ENCODE results near the gene KIRREL1.

The KIRREL1 gene

GRCh38 chr1:158014731-158015320 lies 21.4 kb downstream of the KIRREL1 start:
- Histone ChIP-seq H4K20me1 (ENCODE audit: insufficient read depth, low read length) (peaks cover 37% of the 10 kb centered on the region), H3K27ac (ENCODE audit: low read length) (no peak overlapping the region), H3K4me2 (ENCODE audit: insufficient read depth, low read length) (no peak overlapping the region), H3K9ac (ENCODE audit: low read depth, low read length) (no peak overlapping the region), H3K9me3 (ENCODE audit: insufficient read depth, low read length, severe bottlenecking) (no peaks in the 10 kb centered on the region), H3K4me1 (ENCODE audit: insufficient read depth, low read length) (no peaks in the 10 kb centered on the region), H3K36me3 (ENCODE audit: insufficient read depth, low read length) (no peaks in the 10 kb centered on the region), H3K27me3 (ENCODE audit: insufficient read depth, low read length, poor library complexity) (no peaks in the 10 kb centered on the region), H3K79me2 (ENCODE audit: insufficient read depth, low read length) (peaks cover 7% of the 10 kb centered on the region; the same call in 1 of the 2 replicates), H2AFZ (ENCODE audit: low read depth, low read length) (no peak overlapping the region), H3K4me3 (ENCODE audit: low read depth in 1 of 2, low read length in 2 of 2) (no peak overlapping the region)
- DNase-seq (no peak), ATAC-seq (ENCODE audit: insufficient read depth, low read depth) (no peak)
- TF ChIP-seq CTCF (IDR thresholded peaks at IDR 0.05; ENCODE audit: borderline replicate concordance, extremely low read depth, low read length, poor library complexity, severe bottlenecking) (no peak), EZH2 (IDR thresholded peaks at IDR 0.05; ENCODE audit: borderline replicate concordance, low read depth, low read length, severe bottlenecking) (no peak)

GRCh38 chr1:158016651-158017335 lies 23.3 kb downstream of the KIRREL1 start:
- no peak overlapping the region for H3K9ac ChIP-seq (ENCODE audit: low read depth, low read length)
- no peak for DNase-seq
- no peaks in the 10 kb centered on the region for H3K4me1 ChIP-seq (ENCODE audit: insufficient read depth, low read length)

GRCh38 chr1:158017800-158018595 lies 24.6 kb downstream of the KIRREL1 start:
- no peak overlapping the region for H3K4me2 ChIP-seq (ENCODE audit: insufficient read depth, low read length)
- no peaks in the 10 kb centered on the region for H3K36me3 ChIP-seq (ENCODE audit: insufficient read depth, low read length)
- H3K27ac ChIP-seq (ENCODE audit: low read length): no peak overlapping the region
- peaks cover 9% of the 10 kb centered on the region; the same call in 1 of the 2 replicates for H3K79me2 ChIP-seq (ENCODE audit: insufficient read depth, low read length)
- H3K27me3 ChIP-seq (ENCODE audit: insufficient read depth, low read length, poor library complexity): no peaks in the 10 kb centered on the region
- no peaks in the 10 kb centered on the region for H3K4me1 ChIP-seq (ENCODE audit: insufficient read depth, low read length)
- no peak for TF ChIP-seq EZH2 (IDR thresholded peaks at IDR 0.05; ENCODE audit: borderline replicate concordance, low read depth, low read length, severe bottlenecking)
- TF ChIP-seq CTCF (IDR thresholded peaks at IDR 0.05; ENCODE audit: borderline replicate concordance, extremely low read depth, low read length, poor library complexity, severe bottlenecking): no peak
- no peak for DNase-seq
- no peak for ATAC-seq (ENCODE audit: insufficient read depth, low read depth)
- peaks cover 22% of the 10 kb centered on the region for H4K20me1 ChIP-seq (ENCODE audit: insufficient read depth, low read length)
- no peak overlapping the region for H2AFZ ChIP-seq (ENCODE audit: low read depth, low read length)
- H3K9me3 ChIP-seq (ENCODE audit: insufficient read depth, low read length, severe bottlenecking): no peaks in the 10 kb centered on the region
- no peak overlapping the region for H3K9ac ChIP-seq (ENCODE audit: low read depth, low read length)
- H3K4me3 ChIP-seq (ENCODE audit: low read depth in 1 of 2, low read length in 2 of 2): no peak overlapping the region

More at GRCh38 chr1:158016651-158017335, 23.3 kb downstream of the KIRREL1 start:
- H2AFZ ChIP-seq (ENCODE audit: low read depth, low read length): no peak overlapping the region
- peaks cover 24% of the 10 kb centered on the region for H4K20me1 ChIP-seq (ENCODE audit: insufficient read depth, low read length)
- TF ChIP-seq CTCF (IDR thresholded peaks at IDR 0.05; ENCODE audit: borderline replicate concordance, extremely low read depth, low read length, poor library complexity, severe bottlenecking) (no peak), EZH2 (IDR thresholded peaks at IDR 0.05; ENCODE audit: borderline replicate concordance, low read depth, low read length, severe bottlenecking) (no peak)
- no peaks in the 10 kb centered on the region for H3K27me3 ChIP-seq (ENCODE audit: insufficient read depth, low read length, poor library complexity)
- H3K9me3 ChIP-seq (ENCODE audit: insufficient read depth, low read length, severe bottlenecking): no peaks in the 10 kb centered on the region
- H3K79me2 ChIP-seq (ENCODE audit: insufficient read depth, low read length): peaks cover 7% of the 10 kb centered on the region; the same call in 1 of the 2 replicates
- ATAC-seq (ENCODE audit: insufficient read depth, low read depth): no peak
- no peak overlapping the region for H3K4me3 ChIP-seq (ENCODE audit: low read depth in 1 of 2, low read length in 2 of 2)
- H3K4me2 ChIP-seq (ENCODE audit: insufficient read depth, low read length): no peak overlapping the region
- no peak overlapping the region for H3K27ac ChIP-seq (ENCODE audit: low read length)
- H3K36me3 ChIP-seq (ENCODE audit: insufficient read depth, low read length): no peaks in the 10 kb centered on the region
